MCF 10A (cell line): ENCODE data around the gene TSEN34. TPM values are rescaled to one million over a fixed set of nuclear protein-coding genes. Genes with fewer than 3 reads are reported as not detected.
"Not testable (repeated sequence)": the region's sequence is repeated elsewhere in the genome, so short reads cannot be mapped to it uniquely, and the experiment has no call there.

Experiments used
- BruUV-seq: library from RNA; stranded (reverse); fragments of 400-500 nt; replicated peaks from 2 replicates; lab custom pipeline; 2021; lab: Mats Ljungman, UMichigan
- CTCF ChIA-PET: fragments of 300-600 bp; sonication (Branson Sonifier 250); formaldehyde crosslinking; extraction: SDS; loops from one replicate; lab custom pipeline; 2021; ENCODE audit warnings: antibody characterized with exemption, inconsistent platforms; lab: Yijun Ruan, JAX
- POLR2A ChIA-PET: fragments of 300-600, 350-650 bp; sonication (Branson Sonifier 250); formaldehyde crosslinking; extraction: SDS; loops from one replicate; lab custom pipeline; 2020; ENCODE audit warnings: antibody characterized with exemption, inconsistent platforms; lab: Yijun Ruan, JAX
- DNase-seq: peaks from one replicate; pipeline ENCODE4 v3.0.0-alpha.2; 2018; ENCODE audit not compliant: unreplicated experiment
- H3K27ac Mint-ChIP-seq: one replicate; pipeline ENCODE4 v1.8.0; 2022; ENCODE audit warnings: mild to moderate bottlenecking, low read depth, mixed read lengths; ENCODE audit not compliant: unreplicated experiment
- H3K27me3 Mint-ChIP-seq: one replicate; pipeline ENCODE4 v1.8.0; 2022; ENCODE audit warnings: mixed read lengths; ENCODE audit not compliant: insufficient read depth, unreplicated experiment
- H3K36me3 Mint-ChIP-seq: one replicate; pipeline ENCODE4 v1.8.0; 2022; ENCODE audit warnings: mild to moderate bottlenecking, moderate library complexity, mixed read lengths; ENCODE audit not compliant: insufficient read depth, unreplicated experiment
- H3K4me1 Mint-ChIP-seq: one replicate; pipeline ENCODE4 v1.8.0; 2022; ENCODE audit warnings: mixed read lengths; ENCODE audit not compliant: insufficient read depth, unreplicated experiment
- H3K4me3 Mint-ChIP-seq: one replicate; pipeline ENCODE4 v1.8.0; 2022; ENCODE audit warnings: mild to moderate bottlenecking, moderate library complexity, mixed read lengths; ENCODE audit not compliant: unreplicated experiment
- H3K9me3 Mint-ChIP-seq: one replicate; pipeline ENCODE4 v1.8.0; 2022; ENCODE audit warnings: mixed read lengths; ENCODE audit not compliant: unreplicated experiment
- CTCF ChIP-seq: fragments of 200-600 bp; IDR thresholded peaks from one replicate; pipeline ENCODE4 v1.8.0; 2022; ENCODE audit warnings: antibody characterized with exemption, mild to moderate bottlenecking; ENCODE audit not compliant: unreplicated experiment
- intact Hi-C: fragments of 100-400 bp; cut with micrococcal nuclease; formaldehyde crosslinking; loops from 2 replicates; pipeline ENCODE4 v1.14.1; 2022
- total RNA-seq: library from RNA; stranded (reverse); gene quantifications from 2 replicates; pipeline ENCODE4 v1.2.3, GENCODE V29; 2022

TSEN34 gene
- total RNA-seq, 1 experiment from 2014 or later, result 40.1 TPM

- CTCF ChIA-PET, result interaction anchor here (1.4 kb wide), 1 partner anchor 25 kb away, joined by 7 read pairs; no protein-coding TSS in a partner anchor
- DNase-seq, result peak; percentile 26
- Mint-ChIP-seq H3K9me3 (no peaks in the 10 kb centered on the region), H3K4me1 (peaks cover 44% of the 10 kb centered on the region), H3K27ac (no peak overlapping the region), H3K36me3 (peaks cover 93% of the 10 kb centered on the region), H3K4me3 (no peak overlapping the region), H3K27me3 (no peaks in the 10 kb centered on the region)
- POLR2A ChIA-PET, result interaction anchor here (1.0 to 13.2 kb wide), 3 partner anchors 16 to 70 kb away, joined by 5 to 324 read pairs (median 14); partner anchors contain the start of genes LENG1, MBOAT7 and TSEN34
- TF ChIP-seq CTCF, result no peak
- no TSS peak for BruUV-seq
- intact Hi-C loops, result no loop called here
Observed at GRCh38 chr19:54206831-54207177, 15.7 kb downstream of the TSEN34 start.

GRCh38 chr19:54207193-54207592 lies 16.1 kb downstream of the TSEN34 start:
- ChIA-PET POLR2A (interaction anchor here (13.2 kb wide), 1 partner anchor 16 kb away, joined by 324 read pairs; the partner anchor contains the start of genes MBOAT7 and TSEN34), CTCF (interaction anchor here (1.4 kb wide), 1 partner anchor 25 kb away, joined by 7 read pairs; no protein-coding TSS in a partner anchor)
- intact Hi-C loops, H3K9me3 Mint-ChIP-seq, H3K27me3 Mint-ChIP-seq, DNase-seq, BruUV-seq, H3K4me3 Mint-ChIP-seq: not testable (repeated sequence)
- Mint-ChIP-seq H3K27ac (peak overlapping the region; percentile 87), H3K36me3 (peaks cover 93% of the 10 kb centered on the region), H3K4me1 (peaks cover 44% of the 10 kb centered on the region)

GRCh38 chr19:54207676-54207982 lies 16.5 kb downstream of the TSEN34 start:
- H3K36me3 Mint-ChIP-seq, result peaks cover 90% of the 10 kb centered on the region
- peaks cover 44% of the 10 kb centered on the region for H3K4me1 Mint-ChIP-seq
- BruUV-seq, result no TSS peak
- no peaks in the 10 kb centered on the region for H3K27me3 Mint-ChIP-seq
- no peak for TF ChIP-seq CTCF
- no peak overlapping the region for H3K4me3 Mint-ChIP-seq
- intact Hi-C loops, result no loop called here
- H3K9me3 Mint-ChIP-seq, result no peaks in the 10 kb centered on the region
- H3K27ac Mint-ChIP-seq, result peak overlapping the region; percentile 87
- DNase-seq, result no peak
- POLR2A ChIA-PET, result interaction anchor here (0.7 to 13.2 kb wide), 3 partner anchors 11 to 92 kb away, joined by 3 to 324 read pairs (median 6); partner anchors contain the start of genes MBOAT7, PRPF31, TFPT and TSEN34
- CTCF ChIA-PET, result interaction anchor here (0.6 to 1.4 kb wide), 2 partner anchors 15 to 25 kb away, joined by 3 to 7 read pairs; no protein-coding TSS in a partner anchor

- intact Hi-C loops, result no loop called here
- Mint-ChIP-seq H3K4me1 (peaks cover 44% of the 10 kb centered on the region), H3K27ac (peak overlapping the region; percentile 87), H3K27me3 (no peaks in the 10 kb centered on the region), H3K9me3 (no peaks in the 10 kb centered on the region), H3K36me3 (peaks cover 84% of the 10 kb centered on the region), H3K4me3 (no peak overlapping the region)
- ChIA-PET POLR2A (interaction anchor here (0.6 to 13.2 kb wide), 5 partner anchors 8 to 1516 kb away, joined by 3 to 324 read pairs (median 6); partner anchors contain the start of genes MBOAT7, PRPF31, RPS9 and TFPT), CTCF (interaction anchor here (0.6 to 1.0 kb wide), 3 partner anchors 16 to 51 kb away, joined by 3 to 4 read pairs (median 4); no protein-coding TSS in a partner anchor)
- no peak for TF ChIP-seq CTCF
- DNase-seq, result peak; percentile 99
- BruUV-seq, result no TSS peak
Observed at GRCh38 chr19:54207983-54208783, 17.1 kb downstream of the TSEN34 start.
